Heart left ventricle (tissue), 13 donors: ENCODE results near the gene GNMT.

ENCODE experiments used
- CTCF ChIP-seq, 12 donors: fragments of 200-600 bp; sonication (generic) in 4 of 12; IDR thresholded peaks; one replicate each; pipeline versions ENCODE4 v1.5.0 to v1.8.0; 2018 to 2022; ENCODE audit warnings: antibody characterized with exemption in 12 of 12, mild to moderate bottlenecking in 5 of 12
- POLR2A ChIP-seq, 2 donors: fragments of 450-650 bp; IDR thresholded peaks; one replicate each; pipeline ENCODE4 v1.6.1; 2017; ENCODE audit warnings: antibody characterized with exemption in 2 of 2, mild to moderate bottlenecking in 2 of 2, moderate library complexity in 2 of 2
- donor health status: ischemic (EF 13 %, LVEDD 7.1; RV severe dilation, severe dysfunction).
- donor health status: DM: no; HTN: yes; CAD: no.
- donor health status: DM: no; HTN: no; CAD: no.
- donor health status: ischemic (EF 25% LVEDD 6.9; RV normal size, moderate dysfunction).
- donor health status: ischemic (EF 25% LVEDD 5.7; RV mildly dilated, moderate dysfunction).
- donor health status: ischemic (EF 35%, LVEDD 5.7; RV mildly dilated, moderate dysfunction).
- donor health status: nonischemic (EF 11% LVEDD 7.7; RV severe dilation, severe dysfunction).
- donor health status: DM: yes; HTN: yes; CAD: no.
- donor health status: PGD.
- donor health status: ischemic (EF 29% LVEDD 5.4; RV normal size, mild dysfunction).
- donor health status: nonischemic (EF 23%, LVEDD 6.1; RV moderate dilation, normal function).

- TF ChIP-seq POLR2A (IDR thresholded peaks at IDR 0.05) (no peak), CTCF (IDR thresholded peaks at IDR 0.05) (no peak)
Observed at GRCh38 chr6:42916288-42916687, 44.3 kb upstream of the GNMT start.
